HG03095 (cell line): ENCODE results near the gene CISD3.

ENCODE experiments used
- ATAC-seq: cut with Tn5 transposase; IDR thresholded peaks from one replicate; pipeline ENCODE4 v1.9.1; 2021; ENCODE audit warnings: moderate library complexity; ENCODE audit not compliant: unreplicated experiment

The CISD3 gene

GRCh38 chr17:38742411-38743308 lies 12.5 kb downstream of the CISD3 start:
- no peak for ATAC-seq

GRCh38 chr17:38743556-38744171 lies 13.5 kb downstream of the CISD3 start:
- ATAC-seq, result no peak

GRCh38 chr17:38745545-38745944 lies 15.4 kb downstream of the CISD3 start:
- no peak for ATAC-seq

- no peak for ATAC-seq
These were observed 16.1 kb downstream of the CISD3 start for GRCh38 chr17:38746004-38746848.

GRCh38 chr17:38746849-38747462 lies 16.8 kb downstream of the CISD3 start:
- no peak for ATAC-seq

GRCh38 chr17:38747463-38748148 lies 17.5 kb downstream of the CISD3 start:
- no peak for ATAC-seq

GRCh38 chr17:38748149-38748891 lies 18.2 kb downstream of the CISD3 start, which contains the start of gene PCGF2:
Gene PCGF2, minus strand, starts transcription at chr17:38748336. Its CDS starts 7,934 bp downstream, at chr17:38740402.
- no peak for ATAC-seq

GRCh38 chr17:38748892-38749222 lies 18.7 kb downstream of the CISD3 start:
- ATAC-seq, result no peak

- ATAC-seq, result no peak
These were observed 19.3 kb downstream of the CISD3 start for GRCh38 chr17:38749223-38750043.

- ATAC-seq, result no peak
These were observed 19.8 kb downstream of the CISD3 start for GRCh38 chr17:38750044-38750311.

GRCh38 chr17:38750312-38751121 lies 20.4 kb downstream of the CISD3 start:
- no peak for ATAC-seq

- no peak for ATAC-seq
These were observed 21.1 kb downstream of the CISD3 start for GRCh38 chr17:38751144-38751807.

GRCh38 chr17:38751808-38752307 lies 21.7 kb downstream of the CISD3 start:
- ATAC-seq, result peak; percentile 16

- ATAC-seq, result peak; percentile 65
These were observed 22.3 kb downstream of the CISD3 start, which contains the start of gene PSMB3 for GRCh38 chr17:38752308-38753070. Gene PSMB3, plus strand, starts transcription at chr17:38752741. Its CDS starts 86 bp downstream, at chr17:38752827.

- no peak for ATAC-seq
These were observed 22.9 kb downstream of the CISD3 start for GRCh38 chr17:38753071-38753506.

GRCh38 chr17:38761612-38762011 lies 31.5 kb downstream of the CISD3 start:
- no peak for ATAC-seq

- ATAC-seq, result no peak
These were observed 32.1 kb downstream of the CISD3 start for GRCh38 chr17:38762231-38762630.
